ENCODE data around the gene RAET1G. TPM values are rescaled to one million over a fixed set of nuclear protein-coding genes. Genes with fewer than 3 reads are reported as not detected.
"Not testable (repeated sequence)": the region's sequence is repeated elsewhere in the genome, so short reads cannot be mapped to it uniquely, and the experiment has no call there.

RAET1G gene
- total RNA-seq, 2 experiments from 2014 or later = not detected

GRCh38 chr6:149954328-149954983 is 31.5 kb upstream of the RAET1G start:
- H2AFZ ChIP-seq (ENCODE audit: low read length); H3K79me2 ChIP-seq (ENCODE audit: insufficient read depth, low read depth, low read length); H3K9me3 ChIP-seq (ENCODE audit: low read length); H3K9me2 ChIP-seq (ENCODE audit: insufficient read depth, low read length); BruUV-seq (replicated peaks); intact Hi-C loops (cut with micrococcal nuclease; ENCODE audit: unreplicated experiment); H3K4me1 ChIP-seq (ENCODE audit: insufficient read depth, low read length, poor library complexity, severe bottlenecking); H3K4me2 ChIP-seq (ENCODE audit: low read length); POLR2A ChIA-PET; CTCF ChIA-PET (ENCODE audit: unreplicated experiment); DNase-seq (ENCODE audit: low spot score); H3K4me3 ChIP-seq (ENCODE audit: low read depth, low read length, poor library complexity, severe bottlenecking); H3K27ac ChIP-seq (ENCODE audit: low read depth, low read length, poor library complexity, severe bottlenecking); H3K36me3 ChIP-seq (ENCODE audit: insufficient read depth, low read length); H4K20me1 ChIP-seq (ENCODE audit: insufficient read depth, low read length): not testable (repeated sequence)

GRCh38 chr6:149953934-149954327 is 31.0 kb upstream of the RAET1G start:
- intact Hi-C loops (cut with micrococcal nuclease; ENCODE audit: unreplicated experiment); H2AFZ ChIP-seq (ENCODE audit: low read length); DNase-seq (ENCODE audit: low spot score); H3K4me1 ChIP-seq (ENCODE audit: insufficient read depth, low read length, poor library complexity, severe bottlenecking); H3K9me2 ChIP-seq (ENCODE audit: insufficient read depth, low read length); POLR2A ChIA-PET; H3K79me2 ChIP-seq (ENCODE audit: insufficient read depth, low read depth, low read length); H4K20me1 ChIP-seq (ENCODE audit: insufficient read depth, low read length); H3K4me2 ChIP-seq (ENCODE audit: low read length); H3K4me3 ChIP-seq (ENCODE audit: low read depth, low read length, poor library complexity, severe bottlenecking); CTCF ChIA-PET (ENCODE audit: unreplicated experiment); H3K27ac ChIP-seq (ENCODE audit: low read depth, low read length, poor library complexity, severe bottlenecking); H3K36me3 ChIP-seq (ENCODE audit: insufficient read depth, low read length); BruUV-seq (replicated peaks); H3K9me3 ChIP-seq (ENCODE audit: low read length): not testable (repeated sequence)

GRCh38 chr6:149953390-149953789 is 30.5 kb upstream of the RAET1G start:
- H3K4me3 ChIP-seq (ENCODE audit: low read depth, low read length, poor library complexity, severe bottlenecking); H3K4me1 ChIP-seq (ENCODE audit: insufficient read depth, low read length, poor library complexity, severe bottlenecking); H3K9me3 ChIP-seq (ENCODE audit: low read length); intact Hi-C loops (cut with micrococcal nuclease; ENCODE audit: unreplicated experiment); H3K79me2 ChIP-seq (ENCODE audit: insufficient read depth, low read depth, low read length); H3K36me3 ChIP-seq (ENCODE audit: insufficient read depth, low read length); H3K27ac ChIP-seq (ENCODE audit: low read depth, low read length, poor library complexity, severe bottlenecking); H4K20me1 ChIP-seq (ENCODE audit: insufficient read depth, low read length); H3K4me2 ChIP-seq (ENCODE audit: low read length); CTCF ChIA-PET (ENCODE audit: unreplicated experiment); H3K9me2 ChIP-seq (ENCODE audit: insufficient read depth, low read length); DNase-seq (ENCODE audit: low spot score); H2AFZ ChIP-seq (ENCODE audit: low read length); BruUV-seq (replicated peaks): not testable (repeated sequence)
- POLR2A ChIA-PET = interaction anchor here (0.7 kb wide), 1 partner anchor 63 kb away, joined by 3 read pairs; no protein-coding TSS in a partner anchor

- H3K9me3 ChIP-seq (ENCODE audit: low read length) = no peaks in the 10 kb centered on the region
Observed at GRCh38 chr6:149951626-149952025, 28.7 kb upstream of the RAET1G start.

More at GRCh38 chr6:149951626-149952025, 28.7 kb upstream of the RAET1G start:
- H2AFZ ChIP-seq (ENCODE audit: low read length) = no peak overlapping the region
- H3K4me2 ChIP-seq (ENCODE audit: low read length) = no peak overlapping the region
- H3K4me1 ChIP-seq (ENCODE audit: insufficient read depth, low read length, poor library complexity, severe bottlenecking) = no peaks in the 10 kb centered on the region
- intact Hi-C loops (cut with micrococcal nuclease; ENCODE audit: unreplicated experiment) = no loop called here
- H3K9me2 ChIP-seq (ENCODE audit: insufficient read depth, low read length) = no peaks in the 10 kb centered on the region
- TF ChIP-seq CTCF (conservative IDR thresholded peaks at IDR 0.05; ENCODE audit: low read length) = no peak
- TF ChIP-seq EZH2phosphoT487 (IDR thresholded peaks at IDR 0.05; ENCODE audit: borderline replicate concordance, low read depth, low read length) = no peak
- POLR2A ChIA-PET = no interaction called here
- H4K20me1 ChIP-seq (ENCODE audit: insufficient read depth, low read length) = no peaks in the 10 kb centered on the region
- H3K36me3 ChIP-seq (ENCODE audit: insufficient read depth, low read length) = no peaks in the 10 kb centered on the region
- no peak for DNase-seq (ENCODE audit: low spot score)
- BruUV-seq (replicated peaks) = no TSS peak
- H3K27ac ChIP-seq (ENCODE audit: low read depth, low read length, poor library complexity, severe bottlenecking) = no peak overlapping the region
- H3K4me3 ChIP-seq (ENCODE audit: low read depth, low read length, poor library complexity, severe bottlenecking) = no peak overlapping the region
- CTCF ChIA-PET (ENCODE audit: unreplicated experiment) = no interaction called here
- H3K79me2 ChIP-seq (ENCODE audit: insufficient read depth, low read depth, low read length) = no peaks in the 10 kb centered on the region

All from OCI-LY7 (cell line).